Measurements from ENCODE around the gene DEF6. TPM values are rescaled to one million over a fixed set of nuclear protein-coding genes. Genes with fewer than 3 reads are reported as not detected.
A peak's percentile ranks its signal among the peaks of the same experiment; 100 is the strongest.

The DEF6 gene
- total and polyA plus RNA-seq, 2 of the 13 experiments (the other 11 are each of a cell fraction or from before 2014, with no cell fraction given), result 5.2 to 10.0 TPM

DNA sequence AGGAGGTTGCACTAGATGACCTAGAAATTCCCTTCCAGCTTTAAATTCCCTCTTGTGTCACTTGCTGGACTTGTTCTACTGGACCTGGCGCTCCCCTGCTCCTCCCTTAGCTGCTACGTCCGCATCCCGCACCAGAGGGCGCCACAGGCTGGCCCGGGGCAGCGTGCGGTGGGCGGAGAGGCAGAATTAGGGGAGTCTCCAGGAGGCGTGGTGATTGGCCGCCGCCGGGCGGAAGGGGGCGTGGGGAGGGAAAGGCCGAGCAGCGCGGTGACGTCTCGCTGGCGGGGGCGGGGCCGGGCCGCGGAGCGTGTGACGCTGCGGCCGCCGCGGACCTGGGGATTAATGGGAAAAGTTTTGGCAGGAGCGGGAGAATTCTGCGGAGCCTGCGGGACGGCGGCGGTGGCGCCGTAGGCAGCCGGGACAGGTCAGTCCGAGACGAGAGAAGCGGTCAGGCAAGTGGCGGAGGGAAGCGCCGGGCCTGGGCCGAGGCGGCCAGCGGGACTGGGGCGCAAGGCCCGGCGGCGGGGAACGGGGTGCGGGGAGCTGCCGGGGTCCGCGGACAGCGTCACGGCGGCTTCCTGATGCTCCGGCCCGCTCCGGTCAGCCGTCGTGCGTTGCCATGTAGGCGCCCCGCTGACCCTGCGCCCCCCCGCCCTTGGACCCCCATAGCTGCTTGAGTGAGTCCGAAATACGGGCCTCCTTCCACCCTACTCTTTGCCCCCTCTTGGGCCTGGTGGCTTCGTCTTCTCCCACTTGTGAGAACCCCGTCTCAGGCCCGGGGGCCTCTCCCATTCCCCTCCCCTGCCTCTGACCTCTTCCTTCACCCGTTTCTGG is 44.9 kb downstream of the DEF6 start, which contains the start of gene PPARD (continued):
- peak; percentile 51; the same call in 1 of the 2 replicates for TF ChIP-seq ZXDC (CRISPR knock-in tag; IDR thresholded peaks at IDR 0.05)
- peak; percentile 69; the same call in 1 of the 2 replicates for TF ChIP-seq ZNF790 (CRISPR knock-in tag; IDR thresholded peaks at IDR 0.05; ENCODE audit: borderline replicate concordance)
- TF ChIP-seq EP300 (IDR thresholded peaks at IDR 0.05; ENCODE audit: low read depth in 2 of 2, low read length in 2 of 2), result peak in 1 of 2 experiments; percentile 36; a peak in 1 of 4 replicates
- TF ChIP-seq EP300 (CRISPR knock-in tag; IDR thresholded peaks at IDR 0.05; ENCODE audit: borderline replicate concordance), result no peak
- peak; percentile 68; the same call in 1 of the 2 replicates for TF ChIP-seq GMEB2 (CRISPR knock-in tag; IDR thresholded peaks at IDR 0.05; ENCODE audit: low read depth)
- peak; percentile 31; the same call in 1 of the 2 replicates for TF ChIP-seq GABPA (IDR thresholded peaks at IDR 0.05; ENCODE audit: low read depth, low read length)
- TF ChIP-seq GABPA (CRISPR knock-in tag; IDR thresholded peaks at IDR 0.05; ENCODE audit: low read depth), result peak; percentile 72
- TF ChIP-seq ZNF232 (CRISPR knock-in tag; IDR thresholded peaks at IDR 0.05; ENCODE audit: borderline replicate concordance), result peak; percentile 53; the same call in 1 of the 2 replicates
- peak; percentile 67 for TF ChIP-seq KLF6 (CRISPR knock-in tag; IDR thresholded peaks at IDR 0.05)
- 0 out of 2 replicates have a peak, but pooled peaks have one; percentile 72 for TF ChIP-seq MIER2 (CRISPR knock-in tag; IDR thresholded peaks at IDR 0.05)
- peak; percentile 85 for TF ChIP-seq ELF1 (CRISPR knock-in tag; IDR thresholded peaks at IDR 0.05)
- TF ChIP-seq ZNF589 (CRISPR knock-in tag; conservative IDR thresholded peaks at IDR 0.05), result peak; percentile 89; the same call in 1 of the 2 replicates
- TF ChIP-seq ATF3 (CRISPR knock-in tag; IDR thresholded peaks at IDR 0.05), result peak; percentile 17; the same call in 1 of the 2 replicates
- peak; percentile 96 for TF ChIP-seq ZNF614 (CRISPR knock-in tag; IDR thresholded peaks at IDR 0.05; ENCODE audit: borderline replicate concordance)
- peak; percentile 85; the same call in 1 of the 2 replicates for TF ChIP-seq ZNF329 (CRISPR knock-in tag; IDR thresholded peaks at IDR 0.05; ENCODE audit: low read depth)
- peak; percentile 67; the same call in 1 of the 2 replicates for TF ChIP-seq ZNF335 (CRISPR knock-in tag; IDR thresholded peaks at IDR 0.05)
- TF ChIP-seq ETV6 (CRISPR knock-in tag; conservative IDR thresholded peaks at IDR 0.05), result peak; percentile 64
- no peak for TF ChIP-seq HOXA9 (CRISPR knock-in tag; IDR thresholded peaks at IDR 0.05; ENCODE audit: borderline replicate concordance)
- TF ChIP-seq, protein P1, sequence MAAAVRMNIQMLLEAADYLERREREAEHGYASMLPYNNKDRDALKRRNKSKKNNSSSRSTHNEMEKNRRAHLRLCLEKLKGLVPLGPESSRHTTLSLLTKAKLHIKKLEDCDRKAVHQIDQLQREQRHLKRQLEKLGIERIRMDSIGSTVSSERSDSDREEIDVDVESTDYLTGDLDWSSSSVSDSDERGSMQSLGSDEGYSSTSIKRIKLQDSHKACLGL (CRISPR knock-in tag; IDR thresholded peaks at IDR 0.05), result peak; percentile 44; the same call in 1 of the 2 replicates

Data from HepG2 (cell line).